ENCODE measurements around the gene SPDYE6. TPM values are rescaled to one million over a fixed set of nuclear protein-coding genes. Genes with fewer than 3 reads are reported as not detected.

SPDYE6 gene
- total RNA-seq, 1 donor from 2014 or later = not detected

- no peak for TF ChIP-seq CTCF (conservative IDR thresholded peaks at IDR 0.05)
- peaks cover 23% of the 10 kb centered on the region for H3K4me1 Mint-ChIP-seq
- H3K4me3 Mint-ChIP-seq = no peak overlapping the region
- no peaks in the 10 kb centered on the region for H3K27me3 Mint-ChIP-seq (ENCODE audit: low read depth)
- H3K27ac Mint-ChIP-seq (ENCODE audit: unreplicated experiment) = no peak overlapping the region
- no peaks in the 10 kb centered on the region for H3K9me3 Mint-ChIP-seq
- H3K36me3 Mint-ChIP-seq (ENCODE audit: low read depth) = no peaks in the 10 kb centered on the region
- DNase-seq (ENCODE audit: low read depth, low spot score) = no peak
Measured at GRCh38 chr7:102297487-102298218, 58.6 kb downstream of the SPDYE6 start.

- H3K36me3 Mint-ChIP-seq (ENCODE audit: low read depth) = no peaks in the 10 kb centered on the region
- no peak overlapping the region for H3K4me3 Mint-ChIP-seq
- H3K9me3 Mint-ChIP-seq = no peaks in the 10 kb centered on the region
- H3K27me3 Mint-ChIP-seq (ENCODE audit: low read depth) = no peaks in the 10 kb centered on the region
- no peak for TF ChIP-seq CTCF (conservative IDR thresholded peaks at IDR 0.05)
- H3K27ac Mint-ChIP-seq (ENCODE audit: unreplicated experiment) = no peak overlapping the region
- no peak for DNase-seq (ENCODE audit: low read depth, low spot score)
- peaks cover 23% of the 10 kb centered on the region for H3K4me1 Mint-ChIP-seq
Measured at GRCh38 chr7:102296514-102296913, 59.7 kb downstream of the SPDYE6 start.

- no peaks in the 10 kb centered on the region for H3K27me3 Mint-ChIP-seq (ENCODE audit: low read depth)
- H3K4me3 Mint-ChIP-seq = no peak overlapping the region
- no peak overlapping the region for H3K27ac Mint-ChIP-seq (ENCODE audit: unreplicated experiment)
- no peaks in the 10 kb centered on the region for H3K9me3 Mint-ChIP-seq
- H3K4me1 Mint-ChIP-seq = peaks cover 23% of the 10 kb centered on the region
- DNase-seq (ENCODE audit: low read depth, low spot score) = no peak
- no peaks in the 10 kb centered on the region for H3K36me3 Mint-ChIP-seq (ENCODE audit: low read depth)
- TF ChIP-seq CTCF (conservative IDR thresholded peaks at IDR 0.05) = no peak
Measured at GRCh38 chr7:102296179-102296438, 60.1 kb downstream of the SPDYE6 start.

Small RNA genes within 50 kb of the gene (microRNA-seq; reads per million reads assigned to microRNA genes)
- not detected for gene MIR548O

Other genes with a start within 250 kb of the SPDYE6 start
- 13.3 and 16.4 TPM in 2 replicates for gene SH2B2, start 69.6 kb downstream of the SPDYE6 start, total RNA-seq
- gene PRKRIP1, start 39.9 kb upstream of the SPDYE6 start, total RNA-seq = 38.3 and 41.9 TPM in 2 replicates
- gene ORAI2, start 77.1 kb upstream of the SPDYE6 start, total RNA-seq = 48.5 and 51.3 TPM in 2 replicates
- gene ALKBH4, start 108.4 kb upstream of the SPDYE6 start, total RNA-seq = 16.9 and 20.6 TPM in 2 replicates
- gene LRWD1, start 108.5 kb upstream of the SPDYE6 start, total RNA-seq = 36.7 and 43.2 TPM in 2 replicates
- 61.1 and 62.1 TPM in 2 replicates for gene POLR2J, start 122.5 kb upstream of the SPDYE6 start, total RNA-seq
- gene RASA4B, start 161.3 kb upstream of the SPDYE6 start, total RNA-seq = 4.5 and 7.2 TPM in 2 replicates
- 6.7 and 8.6 TPM in 2 replicates for gene UPK3BL2, start 187.3 kb upstream of the SPDYE6 start, total RNA-seq
- not detected in 2 replicates for gene SPDYE2, start 194.8 kb upstream of the SPDYE6 start, total RNA-seq
- gene POLR2J3, start 216.1 kb upstream of the SPDYE6 start, total RNA-seq = 24.2 and 27.6 TPM in 2 replicates

All from neural crest cell (in vitro differentiated cells).